IPS-20b (cell line): ENCODE measurements around the gene PI4KA.
"Not testable (repeated sequence)": the region's sequence is repeated elsewhere in the genome, so short reads cannot be mapped to it uniquely, and the experiment has no call there.

Experiments used
- H3K27ac ChIP-seq: one replicate; pipeline ENCODE4 v1.5.1; 2013; ENCODE audit warnings: low read length
- H3K27me3 ChIP-seq: 2 replicates; pipeline ENCODE4 v1.6.1; 2013; ENCODE audit warnings: mild to moderate bottlenecking, low read length, inconsistent platforms; ENCODE audit not compliant: insufficient read depth
- H3K36me3 ChIP-seq: 2 replicates; pipeline ENCODE4 v1.6.1; 2013; ENCODE audit warnings: low read depth, mild to moderate bottlenecking, inconsistent platforms, low read length, moderate library complexity; ENCODE audit not compliant: insufficient read depth
- H3K4me1 ChIP-seq: 2 replicates; pipeline ENCODE4 v1.6.1; 2013; ENCODE audit warnings: mild to moderate bottlenecking, control low read depth, inconsistent platforms, low read length, moderate library complexity; ENCODE audit not compliant: insufficient read depth
- H3K4me3 ChIP-seq: 2 replicates; pipeline ENCODE4 v1.5.1; 2013; ENCODE audit warnings: mild to moderate bottlenecking, low read length, inconsistent platforms
- H3K9ac ChIP-seq: 2 replicates; pipeline ENCODE4 v1.6.1; 2013; ENCODE audit warnings: low read depth, mild to moderate bottlenecking, inconsistent platforms, low read length, moderate library complexity
- H3K9me3 ChIP-seq: 2 replicates; pipeline ENCODE4 v1.6.1; 2013; ENCODE audit warnings: mild to moderate bottlenecking, low read depth, low read length, inconsistent platforms; ENCODE audit not compliant: insufficient read depth

PI4KA gene

DNA sequence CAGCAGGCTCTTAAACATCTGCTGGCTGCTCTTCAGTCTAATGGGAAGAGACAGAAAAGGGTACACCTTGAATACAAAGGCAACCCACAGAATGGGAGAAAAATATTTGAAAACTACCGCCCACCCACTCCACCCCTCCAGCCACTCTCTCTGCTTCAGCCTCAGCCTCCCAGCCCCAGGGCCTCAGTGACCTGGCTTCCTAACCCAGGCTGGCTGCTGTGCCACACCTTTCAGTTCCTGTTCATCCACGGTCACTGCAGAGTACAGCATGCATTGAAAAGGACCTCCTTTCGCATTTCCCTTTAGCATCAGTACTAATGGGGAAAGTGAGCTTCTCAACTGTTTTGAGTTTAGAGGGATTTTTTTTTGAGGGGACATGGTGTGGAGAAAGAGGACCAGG lies 113.5 kb downstream of the PI4KA start:
- Histone ChIP-seq H3K4me3 (no peak overlapping the region), H3K27ac (no peak overlapping the region), H3K9ac (no peak overlapping the region), H3K27me3 (no peaks in the 10 kb centered on the region), H3K9me3 (no peaks in the 10 kb centered on the region; the same call in 1 of the 2 replicates), H3K4me1 (no peaks in the 10 kb centered on the region), H3K36me3 (peaks cover 24% of the 10 kb centered on the region)

DNA sequence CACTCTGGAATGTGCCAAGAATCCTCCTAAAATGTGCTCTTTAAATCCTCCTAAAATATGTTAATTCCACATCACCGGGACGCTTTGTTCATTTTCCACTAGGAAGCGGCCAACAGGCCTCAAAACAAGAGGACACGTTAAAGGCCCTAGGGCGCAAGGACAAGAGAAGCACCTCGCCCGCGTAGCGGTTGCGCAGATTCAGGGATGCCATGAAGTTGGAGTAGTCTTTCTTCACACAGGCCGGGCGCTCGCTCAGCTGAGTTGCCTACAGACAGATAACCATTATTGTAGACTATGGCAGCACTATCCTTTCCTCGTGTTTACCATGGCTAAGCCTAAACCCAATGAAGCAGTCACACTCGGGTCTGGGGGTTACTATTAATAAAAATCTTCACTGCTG lies 114.2 kb downstream of the PI4KA start:
- H3K9ac ChIP-seq = no peak overlapping the region
- H3K27me3 ChIP-seq = no peaks in the 10 kb centered on the region
- H3K4me1 ChIP-seq = no peaks in the 10 kb centered on the region
- no peak overlapping the region for H3K4me3 ChIP-seq
- peaks cover 20% of the 10 kb centered on the region for H3K36me3 ChIP-seq
- no peaks in the 10 kb centered on the region; the same call in 1 of the 2 replicates for H3K9me3 ChIP-seq
- H3K27ac ChIP-seq = no peak overlapping the region

- no peak overlapping the region for H3K27ac ChIP-seq
- H3K4me3 ChIP-seq = no peak overlapping the region
- H3K9ac ChIP-seq = no peak overlapping the region
- H3K9me3 ChIP-seq = no peaks in the 10 kb centered on the region; the same call in 1 of the 2 replicates
- H3K36me3 ChIP-seq = peaks cover 20% of the 10 kb centered on the region
- no peaks in the 10 kb centered on the region for H3K27me3 ChIP-seq
- no peaks in the 10 kb centered on the region for H3K4me1 ChIP-seq
Observed at GRCh38 chr22:20742764-20743163, 115.8 kb downstream of the PI4KA start.

DNA sequence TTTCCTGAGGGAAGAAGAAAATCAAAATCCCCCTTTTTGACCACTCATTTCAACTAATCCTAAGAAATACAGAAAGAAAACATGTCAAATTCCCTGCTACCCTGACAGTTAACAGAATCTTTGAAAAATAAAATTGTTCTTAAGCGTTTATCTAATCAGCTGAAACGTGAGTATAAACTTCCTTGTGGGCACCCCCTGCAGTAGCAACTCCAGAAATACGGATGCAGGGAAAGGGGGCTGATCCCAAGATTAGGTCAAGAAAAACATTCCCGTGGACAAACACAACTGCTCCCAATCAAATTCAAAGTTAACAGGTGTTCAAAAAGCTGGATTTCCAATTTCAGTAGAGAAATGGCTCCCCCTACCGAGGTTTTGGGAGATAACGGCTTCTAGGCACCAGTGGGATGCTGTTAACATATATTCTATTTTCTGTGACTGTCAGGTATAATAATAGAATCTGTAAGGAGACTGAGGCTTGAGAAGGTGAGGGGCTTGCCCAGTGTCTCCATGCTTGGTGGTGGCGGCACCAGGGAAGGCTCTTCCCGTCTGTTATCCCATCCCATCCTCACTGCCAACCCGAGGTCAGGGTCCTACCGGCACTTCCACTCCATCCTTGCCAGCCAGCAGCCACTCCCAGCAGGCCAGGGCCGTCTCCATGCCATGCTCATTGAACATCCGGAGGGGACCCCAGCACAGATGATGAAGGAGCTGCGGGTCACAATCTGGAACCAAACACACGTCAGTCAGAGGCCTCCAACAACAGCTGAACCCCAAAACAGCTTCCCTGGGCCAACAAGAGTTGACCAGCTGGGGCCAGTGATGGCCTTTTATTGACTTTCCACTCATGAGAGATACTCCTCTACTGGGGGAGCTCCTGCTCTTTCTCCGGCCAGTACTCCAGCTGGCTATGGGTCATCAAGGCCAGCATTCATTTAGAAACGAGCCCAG lies 116.7 kb downstream of the PI4KA start:
- no peak overlapping the region for H3K27ac ChIP-seq
- H3K27me3 ChIP-seq = no peaks in the 10 kb centered on the region
- H3K36me3 ChIP-seq = peaks cover 18% of the 10 kb centered on the region
- no peak overlapping the region for H3K4me3 ChIP-seq
- H3K9me3 ChIP-seq = no peaks in the 10 kb centered on the region; the same call in 1 of the 2 replicates
- no peak overlapping the region for H3K9ac ChIP-seq
- no peaks in the 10 kb centered on the region for H3K4me1 ChIP-seq

- Histone ChIP-seq H3K36me3 (peaks cover 13% of the 10 kb centered on the region), H3K27me3 (no peaks in the 10 kb centered on the region)
Observed at GRCh38 chr22:20741008-20741633, 117.5 kb downstream of the PI4KA start.

GRCh38 chr22:20740222-20740951 lies 118.2 kb downstream of the PI4KA start:
- H3K27ac ChIP-seq = no peak overlapping the region
- no peaks in the 10 kb centered on the region; the same call in 1 of the 2 replicates for H3K9me3 ChIP-seq
- no peaks in the 10 kb centered on the region for H3K27me3 ChIP-seq
- H3K36me3 ChIP-seq = peaks cover 13% of the 10 kb centered on the region
- H3K4me1 ChIP-seq = no peaks in the 10 kb centered on the region
- H3K9ac ChIP-seq = no peak overlapping the region
- no peak overlapping the region for H3K4me3 ChIP-seq

More at GRCh38 chr22:20741008-20741633, 117.5 kb downstream of the PI4KA start:
- Histone ChIP-seq H3K4me3 (no peak overlapping the region), H3K9ac (no peak overlapping the region), H3K4me1 (no peaks in the 10 kb centered on the region), H3K9me3 (no peaks in the 10 kb centered on the region; the same call in 1 of the 2 replicates), H3K27ac (no peak overlapping the region)

DNA sequence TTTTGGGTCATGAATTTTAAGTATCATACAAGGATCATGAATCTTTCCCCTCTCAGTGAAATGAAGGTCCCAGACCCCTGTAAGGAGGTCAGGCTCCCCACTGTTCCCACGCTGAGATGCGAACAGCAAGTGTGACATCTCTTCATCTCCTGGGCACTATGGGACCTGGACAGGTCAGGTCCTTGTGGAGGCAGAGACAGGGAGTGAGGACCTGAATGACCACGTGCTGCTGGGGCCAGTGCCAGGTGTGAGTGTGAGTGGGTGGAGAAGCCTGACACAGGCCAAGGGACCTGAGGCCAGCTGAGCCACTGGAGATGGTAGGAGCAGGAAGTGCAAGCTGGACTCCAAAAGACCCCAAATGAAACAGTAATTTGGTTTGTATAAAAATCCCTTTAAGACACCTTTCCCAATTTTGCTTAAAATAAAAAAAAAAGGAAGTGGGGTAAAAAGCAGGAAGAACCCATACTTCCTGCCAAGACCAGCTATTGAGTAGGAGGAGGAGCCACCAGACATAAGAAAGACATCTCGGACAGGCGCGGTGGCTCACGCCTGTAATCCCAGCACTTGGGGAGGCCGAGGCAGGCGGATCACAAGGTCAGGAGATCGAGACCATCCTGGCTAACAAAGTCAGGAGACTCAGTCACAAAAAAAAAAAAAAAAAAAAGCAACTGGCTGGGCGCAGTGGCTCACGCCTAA lies 120.1 kb downstream of the PI4KA start:
- Histone ChIP-seq H3K27ac (no peak overlapping the region), H3K4me3 (no peak overlapping the region), H3K9me3 (no peaks in the 10 kb centered on the region; the same call in 1 of the 2 replicates), H3K4me1 (no peaks in the 10 kb centered on the region), H3K9ac (no peak overlapping the region), H3K36me3 (peaks cover 13% of the 10 kb centered on the region), H3K27me3 (no peaks in the 10 kb centered on the region)

- not testable (repeated sequence) for H3K4me3 ChIP-seq, H3K4me1 ChIP-seq, H3K27me3 ChIP-seq, H3K27ac ChIP-seq, H3K9me3 ChIP-seq, H3K9ac ChIP-seq
- H3K36me3 ChIP-seq = peaks cover 13% of the 10 kb centered on the region
Observed at GRCh38 chr22:20736891-20737290, 121.7 kb downstream of the PI4KA start.

DNA sequence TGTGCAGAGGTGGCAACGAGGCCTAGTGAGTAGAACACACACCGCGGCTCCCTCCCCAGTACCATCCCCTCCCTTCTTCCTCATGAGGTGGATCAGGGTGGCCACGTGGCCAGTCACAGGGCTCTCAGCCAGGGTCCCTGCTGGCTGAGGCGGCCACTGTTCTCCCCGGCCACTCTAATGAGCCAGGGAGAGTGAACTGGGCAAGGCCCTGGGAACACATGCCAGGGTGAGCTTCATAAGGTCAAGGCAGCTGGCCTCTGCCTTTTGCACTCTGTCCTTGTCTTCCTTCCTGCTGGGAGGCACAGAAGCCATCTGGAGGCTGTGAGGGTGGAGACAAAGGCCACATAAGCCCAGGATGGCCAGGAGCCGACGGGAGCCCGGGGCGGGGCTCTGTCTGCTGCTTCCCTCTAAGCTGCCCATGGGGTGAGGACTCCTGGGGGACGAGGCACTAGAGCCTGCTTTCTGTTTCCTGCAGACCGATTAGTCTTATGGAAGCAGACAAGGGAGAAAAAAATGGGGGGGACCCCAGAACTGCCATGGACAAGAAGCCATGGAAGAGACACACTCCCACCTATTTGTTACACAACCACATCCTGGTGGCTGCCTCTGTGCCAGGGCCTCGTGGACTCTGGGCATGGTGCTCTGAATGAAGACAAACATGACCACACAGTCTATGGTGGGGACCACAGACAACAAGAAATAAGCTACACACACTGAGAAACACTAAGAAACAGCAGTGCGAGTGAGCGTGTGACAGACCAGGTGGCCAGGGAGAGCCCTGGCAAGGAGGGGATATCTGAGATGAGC lies 123.1 kb downstream of the PI4KA start:
- not testable (repeated sequence) for H3K27ac ChIP-seq, H3K9ac ChIP-seq, H3K36me3 ChIP-seq, H3K27me3 ChIP-seq, H3K4me3 ChIP-seq, H3K9me3 ChIP-seq, H3K4me1 ChIP-seq

DNA sequence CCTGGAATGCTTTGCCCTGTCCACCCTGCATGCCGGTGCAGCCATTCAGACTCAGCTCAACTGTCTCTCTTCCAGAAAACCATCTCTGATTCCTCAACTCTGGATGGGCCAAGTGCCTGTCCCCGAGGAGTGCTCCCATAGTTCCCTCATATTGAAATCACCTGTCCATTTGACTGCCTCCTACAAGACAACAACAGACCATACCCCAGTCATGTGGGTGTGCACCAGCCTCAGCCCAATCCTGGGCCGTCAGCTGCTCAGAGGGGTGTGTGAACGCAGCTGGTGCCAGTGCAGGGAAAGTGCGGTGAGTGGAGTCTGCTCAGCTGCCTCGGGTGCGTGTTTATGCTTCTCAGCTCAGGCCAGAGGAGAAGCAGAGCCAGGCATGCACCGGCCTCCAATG lies 126.2 kb downstream of the PI4KA start:
- H3K4me1 ChIP-seq, H3K27ac ChIP-seq, H3K9ac ChIP-seq, H3K9me3 ChIP-seq, H3K27me3 ChIP-seq, H3K4me3 ChIP-seq: not testable (repeated sequence)
- peaks cover 18% of the 10 kb centered on the region for H3K36me3 ChIP-seq
